Activated naive CD4-positive, alpha-beta T cell treated with anti-CD3 and anti-CD28 coated beads, Interleukin-2, amount 10 ng/mL, durations not matched to agents 7 days and 5 days (primary cell): ENCODE measurements around the gene TMEM107.
A peak's percentile ranks its signal among the peaks of the same experiment; 100 is the strongest.

Source experiments
- CTCF ChIA-PET: fragments of 350-600 bp; sonication (Branson Sonifier 250); formaldehyde crosslinking; loops from one replicate; lab custom pipeline; 2021; ENCODE audit warnings: antibody characterized with exemption; lab: Charles Lee
- DNase-seq: peaks from one replicate; pipeline ENCODE4 v3.0.0-alpha.2; 2020
- H3K27ac Mint-ChIP-seq: one replicate; pipeline ENCODE4 v1.8.0; 2021; ENCODE audit warnings: mild to moderate bottlenecking, moderate library complexity, mixed read lengths
- H3K27me3 Mint-ChIP-seq: one replicate; pipeline ENCODE4 v1.8.0; 2021; ENCODE audit warnings: mild to moderate bottlenecking, mixed read lengths
- H3K36me3 Mint-ChIP-seq: one replicate; pipeline ENCODE4 v1.8.0; 2021; ENCODE audit warnings: mixed read lengths
- H3K4me1 Mint-ChIP-seq: one replicate; pipeline ENCODE4 v1.8.0; 2021; ENCODE audit warnings: mixed read lengths
- H3K4me3 Mint-ChIP-seq: one replicate; pipeline ENCODE4 v1.8.0; 2021; ENCODE audit warnings: mild to moderate bottlenecking, moderate library complexity, mixed read lengths
- H3K9me3 Mint-ChIP-seq: one replicate; pipeline ENCODE4 v1.8.0; 2021; ENCODE audit warnings: mixed read lengths

The TMEM107 gene

DNA sequence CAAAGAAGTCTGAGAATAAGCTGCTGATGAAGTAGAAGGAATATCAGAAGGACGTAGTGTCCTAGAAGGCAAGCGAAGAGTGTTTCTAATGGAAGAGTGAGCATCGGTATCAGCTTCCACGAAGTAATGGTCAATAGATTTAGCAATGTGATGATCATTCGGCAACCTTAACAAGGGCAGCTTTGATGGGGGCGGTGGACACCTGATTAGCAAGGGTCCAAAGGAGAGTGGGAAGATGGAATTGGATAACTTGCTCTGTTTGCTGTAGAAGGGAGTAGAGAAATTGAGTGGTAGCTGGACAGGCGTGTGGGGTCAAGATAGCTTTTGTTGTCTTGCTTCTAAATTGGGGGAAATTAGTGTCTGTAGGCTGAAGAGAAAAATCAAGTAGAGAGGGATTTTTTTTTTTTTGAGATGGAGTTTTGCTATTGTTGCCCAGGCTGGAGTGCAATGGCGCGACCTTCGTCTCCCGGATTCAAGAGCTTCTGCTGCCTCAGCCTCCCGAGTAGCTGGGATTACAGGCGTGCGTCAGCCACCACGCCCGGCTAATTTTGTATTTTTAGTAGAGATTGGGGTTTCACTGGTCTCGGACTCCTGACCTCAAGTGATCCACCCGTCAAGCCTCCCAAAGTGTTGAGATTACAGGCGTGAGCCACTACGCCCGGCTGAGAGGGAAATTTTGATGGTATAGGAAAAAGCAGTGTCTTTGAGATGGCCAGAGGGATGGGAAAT is 38.4 kb downstream of the TMEM107 start:
- Mint-ChIP-seq H3K4me3 (no peak overlapping the region), H3K4me1 (peaks cover 10% of the 10 kb centered on the region)

DNA sequence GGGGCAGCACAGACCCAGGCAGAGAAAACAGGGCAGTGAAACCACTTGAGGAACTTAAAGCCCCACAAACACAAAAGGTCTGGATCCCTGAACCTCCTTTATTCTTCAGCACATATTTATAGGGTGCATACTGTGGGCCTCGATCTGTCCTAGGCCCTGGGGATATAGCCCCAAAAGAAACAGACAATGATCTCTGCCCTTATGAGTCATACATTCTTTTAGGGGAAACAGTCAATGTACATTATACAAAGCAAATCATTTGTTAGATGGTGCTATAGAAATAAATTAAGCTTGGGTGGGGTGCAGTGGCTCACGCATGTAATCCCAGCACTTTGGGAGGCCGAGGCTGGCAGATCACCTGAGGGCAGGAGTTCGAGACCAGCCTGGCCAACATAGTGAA is 42.2 kb downstream of the TMEM107 start:
- Mint-ChIP-seq H3K27me3 (peaks cover 50% of the 10 kb centered on the region), H3K9me3 (no peaks in the 10 kb centered on the region), H3K36me3 (no peaks in the 10 kb centered on the region), H3K4me3 (no peak overlapping the region), H3K27ac (no peak overlapping the region), H3K4me1 (peaks cover 3% of the 10 kb centered on the region)
- CTCF ChIA-PET: interaction anchor here (0.9 to 1.7 kb wide), 2 partner anchors 23 to 55 kb away, joined by 3 read pairs; no protein-coding TSS in a partner anchor
- DNase-seq: no peak

More for the DNA sequence above, 38.4 kb downstream of the TMEM107 start:
- no peaks in the 10 kb centered on the region for H3K9me3 Mint-ChIP-seq
- no peak overlapping the region for H3K27ac Mint-ChIP-seq
- DNase-seq: no peak
- H3K27me3 Mint-ChIP-seq: peaks cover 25% of the 10 kb centered on the region
- CTCF ChIA-PET: interaction anchor here (0.6 to 3.2 kb wide), 17 partner anchors 11 to 603 kb away, joined by 3 to 40 read pairs (median 4); partner anchors contain the start of genes HES7 and PER1
- H3K36me3 Mint-ChIP-seq: peaks cover 14% of the 10 kb centered on the region

DNA sequence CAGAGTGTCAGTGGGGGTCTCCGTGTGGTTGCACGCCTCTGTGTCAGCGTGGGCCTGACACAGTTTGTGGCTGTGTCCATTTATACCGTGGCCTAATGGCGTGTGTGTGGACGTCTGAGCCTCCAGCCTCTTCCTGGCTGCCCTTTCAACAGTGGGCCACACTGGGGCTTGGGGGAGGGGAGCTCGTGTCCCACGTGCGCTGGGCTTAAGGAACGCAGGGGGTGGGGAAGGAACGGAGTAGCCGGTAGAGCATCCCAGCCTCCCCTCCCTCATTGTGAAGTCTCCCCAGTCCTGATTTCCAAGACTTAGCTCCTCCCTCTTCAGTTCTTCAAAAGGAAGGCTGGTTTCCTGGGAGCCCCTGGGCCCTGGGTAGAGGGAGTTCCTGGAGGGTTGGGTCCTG is 42.8 kb downstream of the TMEM107 start:
- Mint-ChIP-seq H3K27ac (no peak overlapping the region), H3K27me3 (peaks cover 55% of the 10 kb centered on the region), H3K9me3 (no peaks in the 10 kb centered on the region), H3K4me1 (peaks cover 3% of the 10 kb centered on the region), H3K4me3 (no peak overlapping the region), H3K36me3 (no peaks in the 10 kb centered on the region)
- DNase-seq: no peak
- CTCF ChIA-PET: interaction anchor here (0.9 kb wide), 1 partner anchor 23 kb away, joined by 3 read pairs; no protein-coding TSS in a partner anchor

DNA sequence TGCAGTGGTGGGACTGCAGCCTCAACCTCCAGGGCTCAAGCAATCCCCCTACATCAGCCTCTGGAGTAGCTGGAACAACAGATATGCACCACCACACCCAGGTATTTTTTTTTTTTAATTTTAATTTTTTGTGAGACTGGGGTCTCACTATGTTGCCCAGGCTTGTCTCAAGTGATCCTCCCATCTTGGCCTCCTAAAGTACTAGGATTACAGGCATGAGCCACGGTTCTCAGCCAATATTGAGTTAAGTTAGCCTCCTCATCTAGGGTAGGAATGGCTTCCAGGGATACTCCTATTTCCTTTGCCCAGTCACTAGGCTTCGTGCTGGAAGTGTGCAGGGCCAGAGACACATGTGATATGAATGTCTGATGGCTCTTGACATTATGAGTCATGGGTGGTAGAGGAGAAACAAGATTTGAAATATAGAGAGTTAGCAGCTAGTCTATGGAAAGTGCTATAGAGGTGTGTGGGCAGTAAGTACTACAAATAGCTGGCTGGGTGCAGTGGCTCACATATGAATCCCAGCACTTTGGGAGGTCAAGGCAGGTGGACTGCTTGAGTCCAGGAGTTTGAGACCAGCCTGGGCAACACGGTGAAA is 44.2 kb downstream of the TMEM107 start:
- H3K27ac Mint-ChIP-seq: no peak overlapping the region
- CTCF ChIA-PET: interaction anchor here (0.6 to 1.2 kb wide), 3 partner anchors 13 to 32 kb away, joined by 3 to 6 read pairs (median 3); no protein-coding TSS in a partner anchor
- no peaks in the 10 kb centered on the region for H3K9me3 Mint-ChIP-seq
- H3K27me3 Mint-ChIP-seq: peaks cover 67% of the 10 kb centered on the region
- H3K4me3 Mint-ChIP-seq: no peak overlapping the region
- no peaks in the 10 kb centered on the region for H3K36me3 Mint-ChIP-seq
- peaks cover 9% of the 10 kb centered on the region for H3K4me1 Mint-ChIP-seq
- DNase-seq: no peak

DNA sequence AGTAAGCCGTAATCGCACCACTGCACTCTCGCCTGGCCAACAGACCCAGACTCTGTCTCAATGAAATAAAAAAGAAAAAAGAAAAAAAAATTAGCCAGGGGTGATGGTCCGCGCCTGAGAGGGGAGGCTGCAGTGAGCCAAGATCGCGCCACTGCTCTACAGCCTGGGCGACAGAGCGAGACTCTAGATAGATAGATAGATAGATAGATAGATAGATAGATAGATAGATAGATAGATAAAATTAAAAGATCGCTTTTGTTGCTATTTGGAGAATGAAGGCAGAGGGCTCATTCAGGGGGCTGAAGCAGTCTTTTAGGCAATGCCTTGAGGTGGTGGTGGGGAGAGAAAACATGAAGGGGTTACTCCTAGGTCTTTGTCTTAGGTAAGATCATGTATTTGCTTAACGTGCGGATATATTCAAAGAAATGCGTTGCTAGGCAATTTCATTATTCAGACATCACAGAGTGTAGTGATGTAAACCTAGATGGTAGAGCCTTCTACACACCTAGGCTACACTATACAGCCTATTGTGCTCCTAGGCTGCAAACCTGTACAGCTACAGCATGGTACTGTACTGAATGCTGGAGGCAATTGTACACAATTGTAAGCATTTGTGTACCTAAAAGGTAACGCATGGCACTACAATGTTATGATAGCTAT is 47.9 kb downstream of the TMEM107 start:
- Mint-ChIP-seq H3K36me3 (peaks cover 2% of the 10 kb centered on the region), H3K9me3 (no peaks in the 10 kb centered on the region), H3K4me1 (peaks cover 39% of the 10 kb centered on the region), H3K4me3 (no peak overlapping the region), H3K27me3 (peaks cover 78% of the 10 kb centered on the region), H3K27ac (no peak overlapping the region)
- DNase-seq: no peak
- CTCF ChIA-PET: interaction anchor here (1.5 to 2.5 kb wide), 3 partner anchors 10 to 68 kb away, joined by 3 to 15 read pairs (median 7); partner anchors contain the start of gene ALOXE3

DNA sequence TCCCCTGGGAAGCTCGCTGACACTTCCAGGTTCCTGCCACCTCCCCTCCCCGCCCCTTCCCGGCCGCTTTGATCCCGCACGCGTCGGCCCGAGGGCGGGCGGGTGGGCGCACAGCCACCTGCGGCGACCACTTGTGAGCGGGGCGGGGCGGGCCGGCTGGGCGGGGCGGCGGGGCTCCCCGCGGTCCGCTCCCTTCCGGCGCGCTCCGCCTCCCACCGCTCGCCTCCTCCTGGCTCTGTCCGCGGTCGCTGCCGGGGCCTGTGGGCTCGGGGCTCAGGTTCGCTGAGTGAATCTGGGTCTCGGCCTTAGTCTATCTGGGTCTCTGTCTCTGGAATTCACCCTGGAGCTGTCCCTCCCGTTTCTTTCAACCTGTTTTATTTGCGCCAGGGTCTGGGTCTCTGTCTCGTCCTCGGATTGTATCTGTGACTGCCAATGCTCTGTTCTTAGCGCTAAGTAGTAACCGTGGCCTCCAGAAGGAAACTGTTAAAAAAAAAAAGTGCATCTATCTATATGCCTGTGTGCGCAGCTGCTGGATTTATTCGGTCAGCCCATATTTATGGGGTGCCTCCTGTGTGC is 49.6 kb downstream of the TMEM107 start:
- DNase-seq: peak; percentile 65
- peaks cover 86% of the 10 kb centered on the region for H3K27me3 Mint-ChIP-seq
- H3K4me1 Mint-ChIP-seq: peaks cover 52% of the 10 kb centered on the region
- peak overlapping the region; percentile 93 for H3K4me3 Mint-ChIP-seq
- H3K9me3 Mint-ChIP-seq: no peaks in the 10 kb centered on the region
- CTCF ChIA-PET: interaction anchor here (0.7 to 2.5 kb wide), 5 partner anchors 8 to 117 kb away, joined by 3 to 15 read pairs (median 4); partner anchors contain the start of gene ALOXE3
- H3K27ac Mint-ChIP-seq: peak overlapping the region; percentile 84
- peaks cover 2% of the 10 kb centered on the region for H3K36me3 Mint-ChIP-seq

DNA sequence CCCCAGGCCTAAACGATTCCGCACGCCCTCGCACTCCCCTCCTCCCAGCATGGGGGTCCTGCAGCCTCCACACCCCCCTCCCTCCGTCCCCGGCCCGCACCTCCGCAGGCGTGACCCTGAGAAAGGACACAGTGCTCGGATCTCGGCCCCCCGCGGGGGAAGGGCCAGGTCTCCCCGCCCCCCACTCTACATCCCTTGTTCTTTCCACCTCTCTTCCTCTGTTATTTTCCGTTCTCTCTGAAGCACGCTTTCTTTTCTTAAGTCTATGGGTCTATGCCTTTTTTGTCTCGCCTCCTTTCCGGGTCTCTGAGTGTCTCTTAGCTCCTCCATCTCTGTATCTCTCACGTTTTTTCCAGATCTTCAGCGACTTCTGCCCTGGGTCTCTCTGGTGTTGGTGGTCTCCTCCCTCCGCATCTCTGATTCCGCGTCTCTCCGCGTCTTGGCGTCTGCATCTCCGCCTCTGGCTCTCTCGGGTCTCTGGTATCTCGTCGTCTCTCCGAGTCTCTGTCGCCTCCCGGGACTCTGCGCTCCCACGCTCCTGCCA is 50.2 kb downstream of the TMEM107 start:
- Mint-ChIP-seq H3K9me3 (no peaks in the 10 kb centered on the region), H3K27me3 (peaks cover 87% of the 10 kb centered on the region)
- CTCF ChIA-PET: interaction anchor here (0.7 to 2.5 kb wide), 2 partner anchors 9 to 12 kb away, joined by 4 to 15 read pairs; no protein-coding TSS in a partner anchor

DNA sequence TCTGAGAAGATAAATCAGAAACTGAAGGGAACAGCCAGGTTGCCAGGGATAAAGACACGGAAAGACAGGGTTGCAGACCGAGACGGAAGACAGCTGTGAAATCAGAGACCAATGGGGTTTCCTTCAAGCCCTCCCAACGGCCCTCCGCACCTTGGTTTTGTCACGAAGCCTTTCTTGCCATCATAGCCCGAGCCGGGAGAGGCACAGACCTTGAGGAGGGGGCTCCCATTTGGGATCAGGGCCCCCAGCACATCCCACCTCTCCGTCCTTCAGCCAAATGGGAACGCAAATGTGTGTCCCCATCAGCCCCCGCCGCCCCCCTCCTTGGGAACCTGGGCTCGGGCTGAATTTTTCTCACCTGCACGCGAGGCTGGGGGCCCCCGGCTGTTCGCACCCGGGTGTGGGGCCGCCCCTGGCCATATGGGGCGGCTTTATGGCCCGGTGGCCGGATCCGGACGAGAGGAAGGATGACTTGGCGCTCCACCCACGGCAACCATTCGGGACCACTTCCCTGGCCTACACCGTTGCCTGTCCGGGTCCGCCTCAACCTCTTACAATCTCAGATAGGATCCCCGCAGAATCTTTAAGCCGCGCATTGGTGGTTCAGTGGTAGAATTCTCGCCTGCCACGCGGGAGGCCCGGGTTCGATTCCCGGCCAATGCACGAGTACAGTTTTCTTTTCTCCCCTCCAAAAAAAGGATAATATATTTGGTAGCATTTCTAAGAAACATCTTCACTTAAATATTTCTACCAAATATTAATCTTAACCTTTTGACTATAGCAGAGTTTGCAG is 50.8 kb downstream of the TMEM107 start:
- peaks cover 92% of the 10 kb centered on the region for H3K27me3 Mint-ChIP-seq

More for the DNA sequence above, 50.2 kb downstream of the TMEM107 start:
- DNase-seq: no peak
- peaks cover 2% of the 10 kb centered on the region for H3K36me3 Mint-ChIP-seq
- H3K4me1 Mint-ChIP-seq: peaks cover 54% of the 10 kb centered on the region
- peak overlapping the region; percentile 84 for H3K27ac Mint-ChIP-seq
- peak overlapping the region; percentile 93 for H3K4me3 Mint-ChIP-seq

DNA sequence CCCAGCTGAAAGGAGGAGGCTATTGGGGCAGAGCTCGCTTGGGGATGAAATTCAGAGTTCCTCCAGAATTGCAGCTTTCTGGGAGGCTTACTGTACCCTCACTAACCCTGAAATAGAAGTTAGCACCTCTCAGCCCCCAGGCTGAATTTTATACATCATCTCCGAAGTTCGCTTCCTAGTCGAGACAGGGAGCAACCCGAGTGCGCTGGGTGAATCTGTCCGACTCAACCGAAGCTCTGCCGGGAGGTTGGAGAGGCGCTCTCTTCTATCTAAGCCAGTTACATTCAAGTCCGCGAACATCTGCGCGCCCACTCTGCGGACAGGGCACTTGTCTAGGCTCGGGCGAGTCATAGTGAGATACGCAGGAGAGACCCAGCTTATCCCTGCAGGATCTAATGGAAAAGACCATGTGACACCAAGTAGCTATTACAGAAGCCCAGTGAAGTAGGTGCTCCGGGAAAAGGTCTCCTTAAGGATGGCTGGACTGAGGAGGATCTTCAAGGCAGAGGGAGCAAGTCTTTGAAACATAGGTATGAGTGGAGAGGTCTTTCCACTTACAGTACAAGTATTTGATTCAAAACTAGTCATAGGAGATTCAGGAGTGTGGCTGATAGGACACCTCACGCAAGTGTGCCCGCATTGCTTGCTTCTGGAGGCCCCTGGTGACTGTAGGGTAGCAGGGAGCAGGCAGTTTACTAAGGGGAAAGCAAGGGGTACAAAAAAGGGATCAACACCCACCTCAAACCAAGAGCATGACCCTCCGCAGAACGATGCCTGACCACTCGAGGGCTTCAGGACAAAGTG is 51.6 kb downstream of the TMEM107 start:
- H3K27ac Mint-ChIP-seq: peak overlapping the region; percentile 76
- peaks cover 87% of the 10 kb centered on the region for H3K27me3 Mint-ChIP-seq
- peaks cover 2% of the 10 kb centered on the region for H3K36me3 Mint-ChIP-seq
- peak overlapping the region; percentile 93 for H3K4me3 Mint-ChIP-seq
- peaks cover 69% of the 10 kb centered on the region for H3K4me1 Mint-ChIP-seq
- peak; percentile 42 for DNase-seq
- no peaks in the 10 kb centered on the region for H3K9me3 Mint-ChIP-seq
- CTCF ChIA-PET: interaction anchor here (0.6 to 1.9 kb wide), 8 partner anchors 11 to 439 kb away, joined by 3 to 8 read pairs (median 4); partner anchors contain the start of gene SLC25A35

More for the DNA sequence above, 50.8 kb downstream of the TMEM107 start:
- peaks cover 2% of the 10 kb centered on the region for H3K36me3 Mint-ChIP-seq
- peak overlapping the region; percentile 93 for H3K4me3 Mint-ChIP-seq
- DNase-seq: peak; percentile 83
- H3K4me1 Mint-ChIP-seq: peaks cover 61% of the 10 kb centered on the region
- no peaks in the 10 kb centered on the region for H3K9me3 Mint-ChIP-seq
- H3K27ac Mint-ChIP-seq: peak overlapping the region; percentile 84
- CTCF ChIA-PET: interaction anchor here (0.6 to 2.5 kb wide), 6 partner anchors 13 to 170 kb away, joined by 3 to 15 read pairs (median 4); partner anchors contain the start of gene SLC25A35

DNA sequence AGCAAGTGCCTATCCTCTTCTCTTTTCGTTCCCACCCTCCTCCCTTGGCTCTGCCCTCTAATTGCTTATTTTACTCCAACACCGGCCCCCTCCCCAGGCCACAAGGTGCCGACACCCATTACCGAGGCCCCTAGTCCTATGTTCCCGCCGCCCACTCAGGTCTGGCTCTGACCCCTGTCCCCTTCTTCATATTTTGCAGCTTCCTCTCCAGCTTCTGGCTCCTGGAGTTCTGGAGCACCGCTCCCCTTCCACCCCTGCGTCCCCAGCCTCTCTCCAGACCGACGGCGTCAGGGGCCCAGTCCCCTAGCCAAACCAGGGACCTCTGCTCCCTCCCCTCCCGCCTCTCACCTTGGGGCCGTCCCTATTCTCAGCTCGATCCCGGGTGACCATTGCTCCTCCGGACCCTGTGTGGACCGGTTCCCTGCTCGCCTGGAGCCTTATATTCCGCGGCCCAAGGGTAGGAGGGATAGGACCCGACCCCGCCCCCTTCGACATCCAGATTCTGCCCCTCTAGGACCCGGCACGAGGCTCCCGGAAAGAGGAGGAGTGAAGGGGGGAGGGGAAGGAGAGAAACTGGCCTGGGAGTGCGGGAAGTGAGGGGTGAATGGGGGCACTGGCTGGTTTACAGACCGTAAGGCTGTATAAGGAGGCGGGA is 52.4 kb downstream of the TMEM107 start, which contains the start of gene HES7:
Gene HES7 (minus strand): TSS at position 412 of the 655 bp plus-strand sequence. CDS start 22 bp downstream, at position 390.
- Mint-ChIP-seq H3K36me3 (peaks cover 5% of the 10 kb centered on the region), H3K27me3 (peaks cover 83% of the 10 kb centered on the region), H3K4me3 (peak within 1 kb of the TSS; percentile 93), H3K9me3 (no peaks in the 10 kb centered on the region), H3K4me1 (peaks cover 74% of the 10 kb centered on the region), H3K27ac (peak within 1 kb of the TSS; percentile 76)
- DNase-seq: peak; percentile 36
- CTCF ChIA-PET: interaction anchor here (0.8 to 2.1 kb wide), 8 partner anchors 11 to 438 kb away, joined by 3 to 11 read pairs (median 4); no protein-coding TSS in a partner anchor

DNA sequence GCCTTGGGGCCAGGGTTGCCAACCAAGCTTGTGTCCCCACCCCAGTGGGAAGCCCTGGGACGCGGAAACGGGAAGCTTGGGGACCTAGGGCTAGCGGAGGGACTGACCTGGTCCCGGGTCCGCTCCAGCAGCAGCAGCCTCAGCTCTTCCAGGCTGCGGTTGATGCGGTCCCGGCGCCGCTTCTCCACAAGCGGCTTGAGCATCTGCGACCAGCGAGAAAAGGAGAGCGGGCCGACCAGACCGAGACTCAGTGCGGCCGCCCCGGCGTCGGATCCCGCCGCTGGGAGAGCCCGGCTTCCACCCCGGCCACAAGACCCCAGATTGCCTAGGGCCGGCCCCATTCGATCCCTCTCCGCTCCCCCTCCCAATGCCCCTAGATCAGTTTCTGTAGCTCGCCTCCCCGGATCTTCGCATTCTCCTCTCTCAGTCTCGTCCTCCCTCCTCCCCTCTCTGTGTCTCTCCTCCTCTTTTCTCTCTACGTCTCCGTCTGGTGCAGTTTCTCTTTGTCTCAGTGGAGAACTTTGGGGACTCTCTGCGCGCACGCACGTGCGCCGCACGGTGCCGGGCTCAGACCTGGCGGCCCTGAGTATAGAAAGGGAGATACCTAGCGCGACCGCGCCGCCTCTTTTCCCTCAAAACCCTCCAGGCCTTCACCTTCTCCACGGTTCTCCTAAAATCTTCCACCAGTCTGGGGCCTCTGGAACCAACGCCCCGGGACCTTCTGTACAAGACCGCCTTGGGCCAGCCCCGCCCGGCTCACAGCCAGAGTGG is 53.1 kb downstream of the TMEM107 start:
- Mint-ChIP-seq H3K4me1 (peaks cover 80% of the 10 kb centered on the region), H3K27me3 (peaks cover 83% of the 10 kb centered on the region), H3K4me3 (peak overlapping the region; percentile 78), H3K27ac (no peak overlapping the region), H3K9me3 (no peaks in the 10 kb centered on the region), H3K36me3 (peaks cover 6% of the 10 kb centered on the region)
- DNase-seq: peak; percentile 60
- CTCF ChIA-PET: interaction anchor here (1.0 to 2.1 kb wide), 7 partner anchors 10 to 178 kb away, joined by 3 to 11 read pairs (median 5); no protein-coding TSS in a partner anchor
